Loucy (cell line): ENCODE measurements around the gene KRAS.

Experiments used
- EZH2phosphoT487 ChIP-seq: fragments of 200-600 bp; IDR thresholded peaks from 2 replicates; pipeline ENCODE4 v1.6.1; 2018; ENCODE audit warnings: antibody characterized with exemption, mild to moderate bottlenecking, moderate library complexity, borderline replicate concordance
- TF ChIP-seq, protein P1 (sequence below): fragments of 200-600 bp; sonication (generic); conservative IDR thresholded peaks from 2 replicates; pipeline ENCODE4 v1.5.1; 2014; ENCODE audit warnings: mild to moderate bottlenecking, antibody characterized with exemption, low read length

DNA sequence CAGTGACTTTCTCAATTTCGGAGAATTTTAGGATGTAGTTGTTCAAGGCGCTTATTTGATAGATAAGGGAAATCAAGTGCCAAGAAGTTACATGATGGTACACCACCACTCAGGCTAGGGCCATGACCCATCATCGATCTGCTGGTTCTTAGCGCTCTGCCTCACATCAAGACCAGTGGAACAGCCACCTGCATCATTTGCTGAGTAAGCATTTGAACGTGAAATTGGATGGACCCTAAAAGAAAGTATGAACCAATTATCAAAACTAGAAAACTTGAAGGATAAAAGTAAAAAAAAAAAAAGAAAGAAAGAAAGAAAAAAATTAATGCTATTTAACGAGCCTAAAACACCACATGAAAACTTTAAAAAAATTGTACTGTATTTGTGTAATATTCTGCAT is 27.5 kb upstream of the KRAS start:
- TF ChIP-seq, protein P1, sequence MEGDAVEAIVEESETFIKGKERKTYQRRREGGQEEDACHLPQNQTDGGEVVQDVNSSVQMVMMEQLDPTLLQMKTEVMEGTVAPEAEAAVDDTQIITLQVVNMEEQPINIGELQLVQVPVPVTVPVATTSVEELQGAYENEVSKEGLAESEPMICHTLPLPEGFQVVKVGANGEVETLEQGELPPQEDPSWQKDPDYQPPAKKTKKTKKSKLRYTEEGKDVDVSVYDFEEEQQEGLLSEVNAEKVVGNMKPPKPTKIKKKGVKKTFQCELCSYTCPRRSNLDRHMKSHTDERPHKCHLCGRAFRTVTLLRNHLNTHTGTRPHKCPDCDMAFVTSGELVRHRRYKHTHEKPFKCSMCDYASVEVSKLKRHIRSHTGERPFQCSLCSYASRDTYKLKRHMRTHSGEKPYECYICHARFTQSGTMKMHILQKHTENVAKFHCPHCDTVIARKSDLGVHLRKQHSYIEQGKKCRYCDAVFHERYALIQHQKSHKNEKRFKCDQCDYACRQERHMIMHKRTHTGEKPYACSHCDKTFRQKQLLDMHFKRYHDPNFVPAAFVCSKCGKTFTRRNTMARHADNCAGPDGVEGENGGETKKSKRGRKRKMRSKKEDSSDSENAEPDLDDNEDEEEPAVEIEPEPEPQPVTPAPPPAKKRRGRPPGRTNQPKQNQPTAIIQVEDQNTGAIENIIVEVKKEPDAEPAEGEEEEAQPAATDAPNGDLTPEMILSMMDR: no peak
- no peak for TF ChIP-seq EZH2phosphoT487
